Aorta (tissue), 5 donors: Measurements from ENCODE around the gene ARFGAP1. TPM values are rescaled to one million over a fixed set of nuclear protein-coding genes. Genes with fewer than 3 reads are reported as not detected.

ENCODE experiments used
- ATAC-seq: fragments of 200-7000 bp; cut with Tn5 transposase; one replicate; pipeline ENCODE4 v1.9.1; 2022; ENCODE audit warnings: moderate library complexity; ENCODE audit not compliant: low FRiP score
- DNase-seq, 2 donors: peaks; one replicate each; pipeline ENCODE4 v3.0.0-alpha.2; 2020
- H3K27ac ChIP-seq, 2 donors: one replicate each; pipeline ENCODE4 v1.5.1; 2013; ENCODE audit warnings: low read length in 2 of 2, mild to moderate bottlenecking in 2 of 2, moderate library complexity in 2 of 2, control low read depth in 1 of 2, inconsistent platforms in 1 of 2, low read depth in 1 of 2
- H3K27me3 ChIP-seq, 2 donors: one replicate each; pipeline ENCODE4 v1.6.1; 2013; ENCODE audit warnings: control low read depth in 1 of 2, low read length in 1 of 2, mild to moderate bottlenecking in 1 of 2, moderate library complexity in 1 of 2; ENCODE audit not compliant: insufficient read depth in 2 of 2, control insufficient read depth in 1 of 2
- H3K36me3 ChIP-seq, 2 donors: one replicate each; pipeline ENCODE4 v1.6.1; 2013; ENCODE audit warnings: control low read depth in 1 of 2, low read length in 1 of 2, mild to moderate bottlenecking in 1 of 2; ENCODE audit not compliant: insufficient read depth in 2 of 2, control insufficient read depth in 1 of 2
- H3K4me1 ChIP-seq, 2 donors: one replicate each; pipeline ENCODE4 v1.6.1; 2013; ENCODE audit warnings: low read length in 2 of 2, control low read depth in 1 of 2, mild to moderate bottlenecking in 1 of 2, moderate library complexity in 1 of 2; ENCODE audit not compliant: insufficient read depth in 2 of 2, control insufficient read depth in 1 of 2
- H3K4me3 ChIP-seq, 2 donors: one replicate each; pipeline ENCODE4 v1.5.1; 2013; ENCODE audit warnings: low read length in 2 of 2, control low read depth in 1 of 2, mild to moderate bottlenecking in 1 of 2
- H3K9me3 ChIP-seq: one replicate; pipeline ENCODE4 v1.6.1; 2013; ENCODE audit warnings: mild to moderate bottlenecking, low read length; ENCODE audit not compliant: control insufficient read depth
- WGBS, 2 donors: extraction: QIAGEN DNeasy Blood & Tissue Kit; methylation state at CpG; one replicate each; pipeline ENCODE4 v1.1.7; 2013; 5-methylcytosine and 5-hydroxymethylcytosine counted together
- intact Hi-C, 2 donors: fragments of 100-400 bp; cut with DNase I; formaldehyde crosslinking; loops; one replicate each; pipeline versions ENCODE4 v1.14.2 to v1.15.0; 2022
- polyA plus RNA-seq, 2 donors: library from polyadenylated mRNA; stranded (reverse); fragments of 200-250 nt; gene quantifications; one replicate each; pipeline ENCODE4 v1.2.3, GENCODE V29; 2013
- total RNA-seq, 2 donors: library from RNA; stranded (reverse); fragmentation: NEBNext Ultra II Directional; extraction: Animal tissue kit (Norgen Biotek cat#: 25700); gene quantifications; one replicate each; pipeline ENCODE4 v1.2.1, GENCODE V29; 2021
- donor health status: healthy with polysubstance abuse.
- donor health status: Bipolar disorder and iron deficiency.
- donor health status: DM: no; HTN: no; CAD: no.
- donor health status: DM: no; HTN: no; CAD: no.
- donor health status: DM: yes; HTN: yes; CAD: no.

Gene ARFGAP1
- total and polyA plus RNA-seq, 4 donors, result 21.7 to 202 (median 81.9) TPM

DNA sequence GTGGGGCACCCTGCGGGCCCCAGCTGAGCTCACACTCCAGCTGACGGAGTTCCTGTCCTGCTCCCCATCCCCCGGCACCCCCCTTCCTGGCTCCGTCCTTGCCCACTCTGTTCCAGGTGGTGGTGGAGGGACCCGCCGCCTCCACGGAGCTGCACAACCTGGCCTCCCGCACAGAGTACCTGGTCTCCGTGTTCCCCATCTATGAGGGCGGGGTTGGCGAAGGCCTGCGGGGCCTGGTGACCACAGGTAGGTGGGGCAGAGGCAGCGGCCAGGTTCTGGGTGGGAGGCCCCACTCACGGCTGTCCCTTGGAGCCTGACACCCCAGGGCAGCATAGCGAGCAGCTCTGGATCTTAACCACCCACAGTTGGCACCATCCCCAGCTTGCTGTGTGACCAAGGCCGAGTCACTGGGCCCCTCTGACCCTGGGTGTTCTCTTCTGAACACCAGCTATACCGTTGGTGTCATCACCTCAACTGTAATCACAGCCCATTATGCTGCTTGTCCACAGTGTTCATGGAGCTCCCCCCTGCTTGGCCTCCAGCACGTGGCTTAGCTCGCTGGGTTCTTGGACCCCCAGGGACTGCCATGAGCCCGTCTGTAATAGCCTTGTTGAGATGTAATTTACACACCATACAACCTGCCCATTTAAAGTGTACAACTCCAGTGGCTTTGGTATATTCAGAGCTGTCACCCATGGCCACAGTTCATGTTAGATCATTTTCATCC, 37.8 kb downstream of the ARFGAP1 start:
- Histone ChIP-seq H3K27ac (no peak overlapping the region), H3K4me1 (no peaks in the 10 kb centered on the region), H3K4me3 (no peak overlapping the region), H3K36me3 (no peaks in the 10 kb centered on the region), H3K27me3 (no peaks in the 10 kb centered on the region), H3K9me3 (no peaks in the 10 kb centered on the region)
- DNase-seq, result no peak
- ATAC-seq, result no peak
- intact Hi-C loops, result no loop called here
- WGBS, 2 donors, result 78 to 79% methylated on average over 20 of the region's 20 CpGs

DNA sequence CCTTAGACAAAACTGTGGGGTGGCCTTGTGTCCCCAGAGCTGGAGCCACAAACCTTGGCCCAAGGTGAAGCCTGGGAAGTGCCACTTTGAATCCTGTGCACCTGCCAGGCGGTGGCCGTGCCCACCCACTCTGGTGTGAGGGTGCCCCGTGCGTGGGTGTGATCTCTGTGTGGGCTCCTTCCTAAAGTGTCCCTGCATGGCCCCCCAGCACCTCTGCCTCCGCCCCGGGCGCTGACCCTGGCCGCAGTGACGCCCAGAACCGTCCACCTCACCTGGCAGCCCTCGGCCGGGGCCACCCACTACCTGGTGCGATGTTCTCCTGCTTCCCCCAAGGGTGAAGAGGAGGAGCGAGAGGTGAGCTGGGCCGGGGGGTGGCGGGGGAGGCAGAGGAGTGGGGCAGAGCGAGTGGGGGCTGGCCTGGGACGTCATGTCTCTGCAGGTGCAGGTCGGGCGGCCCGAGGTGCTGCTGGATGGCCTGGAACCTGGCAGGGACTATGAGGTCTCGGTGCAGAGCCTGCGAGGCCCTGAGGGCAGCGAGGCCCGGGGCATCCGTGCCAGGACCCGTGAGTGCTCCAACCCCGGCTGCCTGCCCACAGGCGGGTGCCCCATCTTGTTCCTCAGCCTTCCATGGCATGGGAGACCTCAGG, 38.7 kb downstream of the ARFGAP1 start:
- intact Hi-C loops, result no loop called here
- Histone ChIP-seq H3K27ac (no peak overlapping the region), H3K36me3 (no peaks in the 10 kb centered on the region), H3K4me1 (no peaks in the 10 kb centered on the region), H3K27me3 (no peaks in the 10 kb centered on the region), H3K9me3 (no peaks in the 10 kb centered on the region), H3K4me3 (no peak overlapping the region)
- WGBS, 2 donors, result 90 to 94% methylated on average over 24 to 29 of the region's 29 CpGs
- DNase-seq, result no peak
- ATAC-seq, result no peak

DNA sequence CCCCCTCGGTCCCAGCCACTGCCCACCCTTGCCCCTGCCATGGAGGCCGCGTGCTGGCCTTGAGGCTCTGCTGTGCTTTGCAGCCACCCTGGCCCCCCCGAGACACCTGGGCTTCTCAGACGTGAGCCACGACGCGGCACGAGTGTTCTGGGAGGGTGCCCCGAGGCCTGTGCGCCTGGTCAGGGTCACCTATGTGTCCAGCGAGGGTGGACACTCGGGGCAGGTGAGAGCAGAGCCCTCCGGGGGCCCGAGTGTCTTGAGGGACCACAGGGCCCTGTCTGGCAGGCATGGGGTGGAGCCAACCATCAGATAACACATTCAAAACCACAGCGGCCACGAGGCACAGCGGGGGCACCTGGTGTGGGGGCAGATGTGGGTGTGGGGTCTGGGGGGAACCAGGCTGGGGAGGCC, 39.2 kb downstream of the ARFGAP1 start:
- Histone ChIP-seq H3K4me1 (no peaks in the 10 kb centered on the region), H3K27me3 (no peaks in the 10 kb centered on the region), H3K36me3 (no peaks in the 10 kb centered on the region), H3K4me3 (no peak overlapping the region), H3K27ac (no peak overlapping the region), H3K9me3 (no peaks in the 10 kb centered on the region)
- intact Hi-C loops, result no loop called here
- no peak for DNase-seq
- no peak for ATAC-seq
- 79 to 85% methylated on average over 18 of the region's 18 CpGs for WGBS, 2 donors

DNA sequence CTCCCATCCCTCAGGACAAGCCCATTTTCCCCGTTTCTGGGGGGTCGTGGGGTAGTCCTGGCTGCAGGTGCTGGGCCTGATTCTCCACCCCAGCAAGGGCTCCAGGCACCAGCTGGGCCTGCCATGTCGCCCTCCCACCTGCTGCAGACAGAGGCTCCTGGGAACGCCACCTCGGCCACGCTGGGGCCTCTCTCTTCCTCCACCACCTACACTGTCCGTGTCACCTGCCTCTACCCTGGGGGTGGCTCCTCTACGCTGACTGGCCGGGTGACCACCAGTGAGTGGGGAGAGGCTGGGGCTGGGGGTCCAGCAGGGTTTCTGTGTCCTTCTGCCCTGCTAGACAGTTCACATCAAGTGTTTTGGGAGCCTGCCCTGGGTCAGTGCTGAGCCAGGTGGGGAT, 39.7 kb downstream of the ARFGAP1 start:
- H3K27me3 ChIP-seq, result no peaks in the 10 kb centered on the region
- intact Hi-C loops, result no loop called here
- no peak overlapping the region for H3K27ac ChIP-seq
- WGBS, 2 donors, result 73 to 80% methylated on average over 7 to 9 of the region's 9 CpGs
- H3K9me3 ChIP-seq, result no peaks in the 10 kb centered on the region
- H3K4me1 ChIP-seq, result no peaks in the 10 kb centered on the region
- ATAC-seq (no peak), DNase-seq (peak in 1 of 2 donors; percentile 30)
- H3K36me3 ChIP-seq, result no peaks in the 10 kb centered on the region
- no peak overlapping the region for H3K4me3 ChIP-seq

DNA sequence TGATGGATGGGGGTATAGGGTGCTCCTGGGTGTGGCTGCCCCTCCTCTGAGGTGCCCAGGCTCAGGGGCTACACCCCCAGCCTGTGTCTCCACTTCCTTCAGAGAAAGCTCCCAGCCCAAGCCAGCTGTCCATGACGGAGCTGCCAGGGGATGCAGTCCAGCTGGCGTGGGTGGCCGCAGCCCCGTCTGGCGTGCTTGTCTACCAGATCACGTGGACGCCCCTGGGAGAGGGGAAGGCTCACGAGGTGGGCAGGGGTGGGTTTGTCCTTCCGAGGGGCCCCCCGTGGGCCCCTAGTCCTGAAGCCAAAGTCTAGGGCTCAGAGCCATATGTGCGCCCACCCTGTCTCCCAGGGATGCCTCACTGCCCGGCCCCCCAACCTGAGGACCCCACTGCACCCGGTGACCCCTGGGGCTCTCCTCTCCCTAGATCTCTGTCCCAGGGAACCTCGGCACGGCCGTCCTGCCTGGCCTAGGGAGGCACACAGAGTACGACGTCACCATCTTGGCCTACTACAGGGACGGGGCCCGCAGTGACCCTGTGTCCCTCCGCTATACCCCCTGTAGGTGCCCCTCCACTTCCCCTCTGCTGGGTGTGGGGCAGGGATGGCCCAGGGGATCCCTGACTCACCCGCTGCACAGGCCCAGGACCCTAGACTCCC, 40.2 kb downstream of the ARFGAP1 start:
- 56 to 64% methylated on average over 21 to 22 of the region's 22 CpGs for WGBS, 2 donors
- no peaks in the 10 kb centered on the region for H3K9me3 ChIP-seq
- H3K4me3 ChIP-seq, result no peak overlapping the region
- H3K27me3 ChIP-seq, result no peaks in the 10 kb centered on the region
- H3K36me3 ChIP-seq, result no peaks in the 10 kb centered on the region
- DNase-seq, result peak in 1 of 2 donors; percentile 44
- no peaks in the 10 kb centered on the region for H3K4me1 ChIP-seq
- no peak overlapping the region for H3K27ac ChIP-seq
- ATAC-seq, result no peak
- intact Hi-C loops, result no loop called here

DNA sequence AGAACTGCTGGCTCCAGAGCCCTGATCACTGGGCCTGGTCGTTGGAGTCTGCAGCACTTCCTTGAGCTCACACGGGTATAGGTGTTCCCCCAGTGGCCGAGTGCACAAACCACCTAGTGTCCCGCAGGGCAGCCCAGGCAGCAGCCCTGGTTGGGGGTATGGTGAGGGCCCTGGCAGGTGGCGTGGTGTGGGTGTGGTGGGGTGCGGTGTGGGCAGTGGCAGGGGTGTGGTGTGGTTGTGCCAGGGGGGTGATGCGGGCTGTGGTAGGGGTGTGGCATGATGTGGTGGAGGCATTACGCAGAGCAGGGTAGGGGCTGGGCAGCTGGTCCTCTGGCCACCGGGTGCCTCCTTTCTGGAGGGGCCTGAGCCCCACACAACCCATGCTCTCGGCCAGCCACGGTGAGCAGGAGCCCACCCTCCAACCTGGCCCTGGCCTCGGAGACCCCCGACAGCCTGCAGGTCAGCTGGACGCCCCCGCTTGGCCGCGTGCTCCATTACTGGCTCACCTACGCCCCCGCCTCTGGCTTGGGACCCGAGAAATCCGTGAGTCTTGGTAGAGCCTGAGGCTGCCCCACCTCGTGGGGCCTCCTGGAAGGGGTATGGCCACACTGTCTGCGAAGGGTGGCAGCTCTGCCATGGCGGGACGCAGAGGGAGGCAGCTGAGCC, 40.9 kb downstream of the ARFGAP1 start:
- intact Hi-C loops, result no loop called here
- 77 to 78% methylated on average over 17 to 25 of the region's 25 CpGs for WGBS, 2 donors
- no peaks in the 10 kb centered on the region for H3K27me3 ChIP-seq
- ATAC-seq, result no peak
- no peak overlapping the region for H3K4me3 ChIP-seq
- H3K9me3 ChIP-seq, result no peaks in the 10 kb centered on the region
- no peaks in the 10 kb centered on the region for H3K4me1 ChIP-seq
- H3K27ac ChIP-seq, result no peak overlapping the region
- peak in 1 of 2 donors; percentile 38 for DNase-seq
- H3K36me3 ChIP-seq, result no peaks in the 10 kb centered on the region

DNA sequence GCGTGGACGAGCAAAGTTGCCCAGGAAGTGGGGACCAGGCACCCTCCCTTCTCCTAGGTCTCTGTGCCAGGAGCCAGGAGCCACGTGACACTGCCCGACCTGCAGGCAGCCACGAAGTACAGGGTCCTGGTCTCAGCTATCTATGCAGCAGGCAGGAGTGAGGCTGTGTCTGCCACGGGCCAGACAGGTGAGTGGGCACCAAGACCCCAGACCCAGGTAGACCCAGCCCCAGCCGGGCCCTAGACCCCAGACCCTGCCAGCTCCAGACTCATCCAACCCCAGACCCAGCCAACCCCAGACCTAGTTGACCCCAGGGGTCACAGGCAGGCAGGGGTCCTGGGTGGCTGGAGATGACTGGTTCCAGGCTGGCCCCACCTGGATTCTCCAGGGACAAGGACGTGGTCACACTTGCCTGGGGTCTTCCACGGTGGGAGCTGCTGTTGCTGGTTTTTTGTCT, 41.4 kb downstream of the ARFGAP1 start:
- DNase-seq, result peak in 1 of 2 donors; percentile 38
- Histone ChIP-seq H3K27ac (no peak overlapping the region), H3K4me3 (no peak overlapping the region), H3K4me1 (no peaks in the 10 kb centered on the region), H3K27me3 (no peaks in the 10 kb centered on the region), H3K36me3 (no peaks in the 10 kb centered on the region), H3K9me3 (no peaks in the 10 kb centered on the region)
- intact Hi-C loops, result no loop called here
- ATAC-seq, result no peak
- WGBS, 2 donors, result 59 to 63% methylated on average over 9 of the region's 9 CpGs

DNA sequence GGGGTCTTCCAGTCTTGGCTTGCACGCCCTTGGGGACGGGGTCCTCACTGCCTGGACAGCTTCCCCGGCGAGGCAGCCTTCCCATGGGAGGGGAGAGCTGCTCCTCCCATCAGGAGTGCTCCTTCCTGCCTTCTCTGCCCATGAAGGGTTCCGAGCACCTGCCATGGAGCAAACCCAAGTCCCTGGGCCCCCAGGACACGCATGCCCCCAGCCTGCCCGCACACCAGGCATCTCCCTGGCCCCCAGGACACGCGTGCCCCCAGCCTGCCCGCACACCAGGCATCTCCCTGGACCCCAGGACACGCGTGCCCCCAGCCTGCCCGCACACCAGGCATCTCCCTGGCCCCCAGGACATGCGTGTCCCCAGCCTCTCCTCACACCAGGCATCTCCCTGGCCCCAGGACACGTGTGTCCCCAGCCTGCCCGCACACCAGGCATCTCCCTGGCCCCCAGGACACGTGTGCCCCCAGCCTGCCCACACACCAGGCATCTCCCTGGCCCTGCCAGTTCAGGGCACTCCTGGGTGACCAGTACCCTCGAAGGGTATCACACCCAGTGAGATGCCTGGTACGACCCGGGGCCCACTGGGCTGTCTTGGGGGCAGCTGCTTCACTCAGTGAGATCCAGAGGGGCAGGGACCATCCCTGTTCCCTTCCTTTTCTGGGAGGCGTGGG, 42.1 kb downstream of the ARFGAP1 start:
- no peaks in the 10 kb centered on the region for H3K4me1 ChIP-seq
- WGBS, 2 donors, result 84 to 86% methylated on average over 21 of the region's 21 CpGs
- H3K27ac ChIP-seq, result no peak overlapping the region
- no peak overlapping the region for H3K4me3 ChIP-seq
- intact Hi-C loops, result no loop called here
- no peaks in the 10 kb centered on the region for H3K9me3 ChIP-seq
- H3K27me3 ChIP-seq, result no peaks in the 10 kb centered on the region
- ATAC-seq (no peak), DNase-seq (peak in 1 of 2 donors; percentile 36)
- H3K36me3 ChIP-seq, result no peaks in the 10 kb centered on the region
